Measurements from ENCODE around the gene PRSS22.

DNA sequence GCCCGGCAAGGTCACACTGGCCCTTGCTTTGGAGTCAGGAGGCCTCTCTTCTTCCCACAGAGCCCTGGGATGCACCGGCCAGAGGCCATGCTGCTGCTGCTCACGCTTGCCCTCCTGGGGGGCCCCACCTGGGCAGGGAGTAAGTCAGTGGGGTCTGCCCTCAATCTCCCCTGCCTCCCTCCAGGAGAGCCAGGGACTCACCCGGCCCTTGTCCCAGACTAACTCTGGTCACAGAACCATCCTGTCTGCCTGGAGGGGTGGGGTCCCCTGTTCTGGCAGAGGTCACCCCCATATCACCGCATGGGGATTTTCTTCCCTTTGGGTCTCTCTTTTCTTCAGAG, 27.6 kb downstream of the PRSS22 start:
- TF ChIP-seq, protein P1, sequence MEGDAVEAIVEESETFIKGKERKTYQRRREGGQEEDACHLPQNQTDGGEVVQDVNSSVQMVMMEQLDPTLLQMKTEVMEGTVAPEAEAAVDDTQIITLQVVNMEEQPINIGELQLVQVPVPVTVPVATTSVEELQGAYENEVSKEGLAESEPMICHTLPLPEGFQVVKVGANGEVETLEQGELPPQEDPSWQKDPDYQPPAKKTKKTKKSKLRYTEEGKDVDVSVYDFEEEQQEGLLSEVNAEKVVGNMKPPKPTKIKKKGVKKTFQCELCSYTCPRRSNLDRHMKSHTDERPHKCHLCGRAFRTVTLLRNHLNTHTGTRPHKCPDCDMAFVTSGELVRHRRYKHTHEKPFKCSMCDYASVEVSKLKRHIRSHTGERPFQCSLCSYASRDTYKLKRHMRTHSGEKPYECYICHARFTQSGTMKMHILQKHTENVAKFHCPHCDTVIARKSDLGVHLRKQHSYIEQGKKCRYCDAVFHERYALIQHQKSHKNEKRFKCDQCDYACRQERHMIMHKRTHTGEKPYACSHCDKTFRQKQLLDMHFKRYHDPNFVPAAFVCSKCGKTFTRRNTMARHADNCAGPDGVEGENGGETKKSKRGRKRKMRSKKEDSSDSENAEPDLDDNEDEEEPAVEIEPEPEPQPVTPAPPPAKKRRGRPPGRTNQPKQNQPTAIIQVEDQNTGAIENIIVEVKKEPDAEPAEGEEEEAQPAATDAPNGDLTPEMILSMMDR (IDR thresholded peaks at IDR 0.05; ENCODE audit: low read depth, low read length): no peak
- TF ChIP-seq MYC (IDR thresholded peaks at IDR 0.05; ENCODE audit: low read depth, low read length) (no peak), POLR2A (IDR thresholded peaks at IDR 0.05; ENCODE audit: extremely low read depth, insufficient read length) (no peak)

Data from NB4 (cell line).